Stromal cell of bone marrow (primary cell): ENCODE measurements around the gene COL5A3.
A peak's percentile ranks its signal among the peaks of the same experiment; 100 is the strongest.
"Not testable (repeated sequence)": the region's sequence is repeated elsewhere in the genome, so short reads cannot be mapped to it uniquely, and the experiment has no call there.

Source experiments
- DNase-seq: peaks from one replicate; pipeline ENCODE4 v3.0.0-alpha.2; 2012; ENCODE audit warnings: low read depth

COL5A3 gene

GRCh38 chr19:9937001-9937411, 73.3 kb downstream of the COL5A3 start:
- no peak for DNase-seq

GRCh38 chr19:9936326-9937000, 73.8 kb downstream of the COL5A3 start, which contains the start of gene OLFM2:
TSS of gene OLFM2 (minus strand) at chr19:9936515. CDS start at chr19:9936366, 149 bp downstream.
- no peak for DNase-seq

DNA sequence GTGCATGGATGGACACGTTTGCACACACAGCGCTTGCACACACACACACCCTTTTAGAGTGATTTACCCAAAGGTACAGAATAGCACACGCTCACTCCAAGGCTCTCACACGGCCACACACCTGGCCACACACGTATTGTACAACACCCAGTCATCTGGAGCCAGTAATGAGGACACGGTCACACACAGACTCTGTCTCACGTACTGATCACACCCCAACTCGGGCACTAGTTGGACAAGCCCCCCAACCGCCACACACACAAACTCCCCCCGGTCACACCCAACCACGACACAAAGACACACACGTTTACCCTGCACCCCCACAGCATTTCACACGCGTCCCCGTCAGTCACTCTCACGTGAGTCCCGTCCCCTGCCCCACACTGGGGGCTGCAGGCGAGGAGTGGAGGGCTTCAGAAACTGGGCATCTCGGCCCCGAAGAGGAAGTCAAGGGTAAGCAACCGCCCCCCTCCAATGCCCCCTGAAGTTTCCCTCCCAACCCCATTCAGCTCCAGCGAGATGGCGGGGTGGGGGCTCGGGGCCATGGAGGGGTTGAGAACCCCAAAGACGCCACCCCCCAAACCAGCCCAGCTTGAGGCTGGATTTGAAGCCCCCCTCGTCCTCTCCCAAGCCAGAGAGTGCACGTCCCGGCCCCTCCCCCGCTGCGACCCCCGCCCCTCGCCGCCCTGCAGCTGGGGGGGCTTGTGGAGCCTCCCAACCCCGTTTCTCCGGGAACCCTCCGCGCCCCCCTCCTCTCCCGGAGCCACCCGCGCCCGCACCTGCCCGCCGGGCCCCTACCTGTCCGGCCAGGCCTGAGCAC, 74.6 kb downstream of the COL5A3 start:
- DNase-seq = no peak

GRCh38 chr19:9934132-9934950, 76.0 kb downstream of the COL5A3 start:
- no peak for DNase-seq

- DNase-seq = no peak
These were observed 77.5 kb downstream of the COL5A3 start for GRCh38 chr19:9932835-9933234.

DNA sequence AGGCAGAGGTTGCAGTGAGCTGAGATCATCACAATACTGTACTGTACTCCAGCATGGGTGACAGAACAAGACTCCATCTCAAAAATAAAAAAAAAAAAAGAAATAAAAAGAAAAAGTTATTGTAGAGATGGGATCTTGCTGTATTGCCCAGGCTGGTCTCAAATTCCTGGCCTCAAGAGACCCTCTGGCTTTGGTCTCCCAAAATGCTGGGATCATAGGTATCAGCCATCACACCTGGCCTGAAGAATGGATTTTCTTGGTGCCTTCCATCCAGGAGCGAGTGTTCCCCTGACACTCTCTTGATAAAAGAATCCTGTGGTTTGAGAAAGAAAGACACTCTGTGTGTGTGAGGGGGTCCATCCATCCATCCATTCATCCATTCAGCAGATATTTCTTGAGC, 78.7 kb downstream of the COL5A3 start:
- no peak for DNase-seq

DNA sequence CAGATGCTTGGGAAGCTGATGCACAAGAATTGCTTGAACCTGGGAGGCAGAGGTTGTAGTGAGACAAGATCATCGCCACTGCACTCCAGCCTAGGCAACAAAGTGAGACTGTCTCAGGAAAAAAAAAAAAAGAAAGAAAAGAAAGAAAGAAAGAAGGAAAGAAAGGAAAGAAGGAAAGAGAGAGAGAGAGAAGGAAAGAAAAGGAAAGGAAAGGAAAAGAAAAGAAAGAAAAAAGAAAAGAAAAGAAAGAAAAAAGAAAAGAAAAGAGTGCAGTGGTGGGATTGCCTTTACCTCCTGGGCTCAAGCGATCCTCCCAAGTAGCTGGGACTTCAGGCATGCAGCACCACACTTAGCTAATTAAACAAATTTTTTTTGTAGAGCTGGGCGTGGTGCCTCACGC, 86.9 kb downstream of the COL5A3 start:
- no peak for DNase-seq

DNA sequence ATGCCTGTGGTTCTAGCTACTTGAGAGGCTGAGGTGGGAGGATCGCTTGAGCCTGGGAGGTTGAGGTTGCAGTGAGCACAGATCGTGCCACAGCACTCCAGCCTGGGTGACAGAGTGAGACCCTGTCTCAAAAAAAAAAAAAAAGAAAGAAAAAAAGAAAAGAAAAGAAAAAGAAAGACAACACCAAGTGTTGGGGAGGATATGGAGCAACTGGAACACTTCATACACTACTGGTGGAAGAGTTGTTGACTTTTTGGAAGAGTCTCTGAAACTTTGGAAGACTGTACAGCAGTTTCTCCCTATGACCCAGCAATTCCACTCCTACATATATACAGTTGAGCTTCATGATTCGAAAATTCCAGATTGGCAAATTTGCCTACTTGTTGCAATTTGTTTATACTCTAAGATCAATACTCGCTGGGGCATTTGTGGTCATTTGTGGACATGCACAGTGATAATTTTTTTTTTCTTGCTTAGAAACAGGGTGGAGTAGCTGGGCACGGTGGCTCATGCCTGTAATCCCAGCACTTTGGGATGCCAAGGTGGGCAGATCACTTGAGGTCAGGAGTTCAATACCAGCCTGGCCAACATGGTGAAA, 87.4 kb downstream of the COL5A3 start:
- not testable (repeated sequence) for DNase-seq

DNA sequence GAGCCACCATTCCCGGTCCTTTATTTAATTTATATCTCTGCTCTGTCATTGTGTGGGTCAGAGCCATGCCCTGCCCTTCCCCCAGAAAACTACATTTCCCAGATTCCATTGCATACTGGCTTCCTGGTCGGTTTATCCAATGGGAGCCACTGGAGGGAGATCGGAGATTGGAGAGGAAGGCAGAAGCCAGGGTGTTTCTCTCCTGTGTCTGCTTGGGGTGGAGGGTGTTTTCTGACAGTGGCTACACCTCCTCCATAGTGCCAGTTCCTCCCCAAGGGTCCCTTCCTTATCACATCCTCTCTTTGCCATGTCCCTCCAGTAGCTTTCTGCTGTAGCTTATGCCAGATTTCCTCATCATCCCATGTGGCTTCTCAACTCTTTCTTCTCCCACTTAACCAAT, 93.0 kb downstream of the COL5A3 start:
- peak; percentile 49 for DNase-seq

- no peak for DNase-seq
These were observed 93.6 kb downstream of the COL5A3 start for GRCh38 chr19:9916719-9917118.

- peak; percentile 56 for DNase-seq
These were observed 95.7 kb downstream of the COL5A3 start for GRCh38 chr19:9914315-9915207.

- no peak for DNase-seq
These were observed 96.3 kb downstream of the COL5A3 start for GRCh38 chr19:9914001-9914314.

- DNase-seq = no peak
These were observed 96.9 kb downstream of the COL5A3 start for GRCh38 chr19:9913237-9914000.

DNA sequence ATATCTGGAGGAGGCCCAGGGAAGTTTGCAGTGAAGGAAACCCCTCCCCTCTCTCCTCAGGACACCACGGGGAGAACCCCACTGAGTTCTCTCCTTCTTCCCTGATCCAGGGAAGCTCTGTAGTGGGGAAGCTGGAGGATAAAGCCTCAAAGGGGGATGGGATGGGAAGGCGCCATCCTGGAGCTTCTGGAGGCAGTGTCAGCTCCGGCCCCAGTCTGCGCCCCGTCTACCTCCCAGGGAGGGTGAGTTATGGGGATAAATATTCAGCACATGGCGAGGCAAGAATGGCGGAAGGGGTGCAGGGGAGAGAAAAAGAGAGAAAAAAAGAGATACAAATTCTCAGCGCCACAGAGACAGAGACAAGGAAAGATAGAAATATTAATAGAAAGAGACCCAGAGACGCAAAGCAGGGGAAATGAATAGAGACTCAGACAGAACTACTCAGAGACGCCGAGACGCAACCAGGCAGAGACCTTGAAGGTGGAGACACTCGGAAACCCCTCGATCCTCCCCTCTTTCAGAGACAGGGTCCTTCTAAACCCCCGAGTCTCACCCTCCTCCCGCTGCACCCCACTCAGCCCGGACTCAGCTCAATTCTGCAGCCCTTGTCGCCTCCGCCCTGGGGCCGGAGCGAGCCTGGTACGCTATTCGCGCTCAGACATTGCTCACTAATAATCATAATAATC, 97.6 kb downstream of the COL5A3 start:
- no peak for DNase-seq

- no peak for DNase-seq
These were observed 98.6 kb downstream of the COL5A3 start for GRCh38 chr19:9911524-9912185.

DNA sequence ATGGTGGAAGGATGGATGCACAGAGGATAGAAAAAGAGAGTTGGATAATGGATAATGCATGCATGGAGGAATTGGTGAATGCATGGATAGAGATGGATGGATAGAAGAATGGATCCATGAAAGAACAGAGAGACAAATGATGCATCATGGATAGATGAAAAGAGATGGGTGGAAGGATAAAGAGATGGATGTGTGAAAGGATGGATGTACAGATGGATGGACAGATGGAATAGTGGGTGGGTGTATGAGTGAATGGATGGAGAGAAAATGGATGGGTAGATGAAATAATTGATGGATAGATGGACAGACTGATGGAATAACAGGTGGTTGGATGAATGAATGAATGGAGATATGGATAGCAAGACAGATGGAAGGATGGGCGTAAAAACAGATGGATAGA, 99.7 kb downstream of the COL5A3 start:
- no peak for DNase-seq
